ENCODE data around the gene LRP1B. TPM values are rescaled to one million over a fixed set of nuclear protein-coding genes. Genes with fewer than 3 reads are reported as not detected.

The LRP1B gene
- polyA plus RNA-seq, 1 of the 3 experiments (the other 2 are of a cell fraction): 0.28 TPM

DNA sequence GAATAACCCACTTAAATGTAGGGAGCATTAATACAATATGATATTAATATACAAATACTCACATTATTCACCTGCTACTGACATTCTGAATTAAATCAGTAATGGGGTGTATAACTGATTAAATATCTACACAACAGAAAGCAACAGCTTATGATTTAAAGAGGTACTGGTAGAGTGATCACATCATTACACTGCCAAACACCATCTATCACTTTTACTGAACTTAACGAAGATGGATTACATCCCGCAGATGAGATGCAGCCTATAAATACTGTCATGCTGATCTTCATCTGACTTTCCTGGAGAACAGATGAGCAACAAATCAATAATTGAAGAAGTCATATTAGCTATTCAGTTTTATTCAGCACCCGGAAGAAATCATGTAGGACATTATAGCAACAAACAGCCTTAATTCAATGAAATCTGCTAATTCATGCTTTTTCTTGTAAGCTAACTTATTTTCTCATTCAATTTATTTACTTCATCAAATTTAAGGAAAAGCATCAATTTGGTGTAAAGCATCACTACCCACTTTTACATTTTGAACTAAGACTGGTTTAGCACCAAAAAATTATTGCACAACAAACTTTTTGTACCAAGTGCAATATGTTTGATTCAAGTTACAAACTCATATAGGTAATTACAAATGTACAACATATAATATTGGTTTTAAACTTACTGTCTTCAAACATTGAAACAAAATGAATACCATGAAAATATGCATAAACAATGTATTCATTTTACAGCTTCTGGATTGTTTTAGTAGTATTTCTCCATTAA lies 1509.0 kb downstream of the LRP1B start:
- H3K27me3 ChIP-seq (ENCODE audit: insufficient read depth): no peaks in the 10 kb centered on the region
- H3K4me1 ChIP-seq (ENCODE audit: control insufficient read depth in 1 of 2, insufficient read depth in 2 of 2, low read depth in 1 of 2, low read length in 1 of 2): no peaks in the 10 kb centered on the region
- H3K9me3 ChIP-seq: no peaks in the 10 kb centered on the region; the same call in 1 of the 2 replicates
- TF ChIP-seq RCOR1 (IDR thresholded peaks at IDR 0.05; ENCODE audit: low read length): no peak
- TF ChIP-seq CHD2 (IDR thresholded peaks at IDR 0.05; ENCODE audit: low read length, partially characterized antibody): no peak
- TF ChIP-seq TEAD4 (IDR thresholded peaks at IDR 0.05; ENCODE audit: borderline replicate concordance, insufficient read depth): no peak
- TF ChIP-seq MEF2A (IDR thresholded peaks at IDR 0.05; ENCODE audit: borderline replicate concordance, low read depth): no peak
- TF ChIP-seq NFIC (IDR thresholded peaks at IDR 0.05; ENCODE audit: borderline replicate concordance): no peak
- TF ChIP-seq RXRA (IDR thresholded peaks at IDR 0.05; ENCODE audit: borderline replicate concordance, low read depth): no peak
- WGBS (ENCODE audit: low lambda C conversion rate): 95% methylated on average over 3 of the region's 3 CpGs
- CTCF ChIA-PET: no interaction called here
- no peaks in the 10 kb centered on the region for H4K20me1 ChIP-seq (ENCODE audit: insufficient read depth)
- no peaks in the 10 kb centered on the region for H3K79me2 ChIP-seq (ENCODE audit: insufficient read depth)
- no peak overlapping the region for H3K27ac ChIP-seq (ENCODE audit: low read depth in 2 of 2, low read length in 1 of 2)
- no peaks in the 10 kb centered on the region for H3F3A ChIP-seq (replicated peaks; ENCODE audit: insufficient read depth)
- no peak for DNase-seq
- POLR2A ChIA-PET: no interaction called here
- H3K36me3 ChIP-seq (replicated peaks in 1 of 2; ENCODE audit: control insufficient read depth in 1 of 2, insufficient read depth in 2 of 2, low read length in 1 of 2): no peaks in the 10 kb centered on the region
- H3K4me3 ChIP-seq (ENCODE audit: low read depth in 2 of 2, low read length in 1 of 2): no peak overlapping the region
- no peak overlapping the region for H3K9ac ChIP-seq
- no peaks in the 10 kb centered on the region for H3K9me2 ChIP-seq
- no peak overlapping the region for H3K4me2 ChIP-seq
- no peak overlapping the region for H2AFZ ChIP-seq (ENCODE audit: low read depth)

DNA sequence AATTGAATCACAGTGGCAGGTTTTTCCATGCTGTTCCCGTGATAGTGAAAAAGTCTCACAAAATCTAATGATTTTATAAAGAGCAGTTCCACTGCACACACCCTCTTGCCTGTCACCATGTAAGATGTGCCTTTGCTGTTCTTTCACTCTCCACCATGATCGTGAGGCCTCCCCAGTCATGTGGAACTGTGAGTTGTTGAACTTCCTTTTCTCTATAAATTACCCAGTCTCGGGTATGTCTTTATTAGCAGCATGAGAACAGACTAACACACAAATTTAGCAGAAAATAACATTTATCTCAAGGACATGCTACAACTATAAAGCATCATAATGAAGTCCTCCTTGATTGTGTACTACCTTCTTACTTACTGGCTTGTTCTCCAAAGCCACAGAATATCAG lies 1526.0 kb downstream of the LRP1B start:
- Histone ChIP-seq H3K27me3 (ENCODE audit: insufficient read depth) (no peaks in the 10 kb centered on the region), H3K79me2 (ENCODE audit: insufficient read depth) (no peaks in the 10 kb centered on the region), H3K4me3 (ENCODE audit: low read depth in 2 of 2, low read length in 1 of 2) (no peak overlapping the region), H3F3A (replicated peaks; ENCODE audit: insufficient read depth) (no peaks in the 10 kb centered on the region), H3K4me2 (no peak overlapping the region), H3K9ac (no peak overlapping the region), H2AFZ (ENCODE audit: low read depth) (no peak overlapping the region), H3K36me3 (replicated peaks in 1 of 2; ENCODE audit: control insufficient read depth in 1 of 2, insufficient read depth in 2 of 2, low read length in 1 of 2) (no peaks in the 10 kb centered on the region), H3K27ac (ENCODE audit: low read depth in 2 of 2, low read length in 1 of 2) (no peak overlapping the region), H3K4me1 (ENCODE audit: control insufficient read depth in 1 of 2, insufficient read depth in 2 of 2, low read depth in 1 of 2, low read length in 1 of 2) (peaks cover 0 to 3% of the 10 kb centered on the region in 2 experiments; a peak in 1 of 4 replicates), H3K9me2 (no peaks in the 10 kb centered on the region), H3K9me3 (no peaks in the 10 kb centered on the region), H4K20me1 (ENCODE audit: insufficient read depth) (no peaks in the 10 kb centered on the region)
- POLR2A ChIA-PET: no interaction called here
- TF ChIP-seq, protein P1, sequence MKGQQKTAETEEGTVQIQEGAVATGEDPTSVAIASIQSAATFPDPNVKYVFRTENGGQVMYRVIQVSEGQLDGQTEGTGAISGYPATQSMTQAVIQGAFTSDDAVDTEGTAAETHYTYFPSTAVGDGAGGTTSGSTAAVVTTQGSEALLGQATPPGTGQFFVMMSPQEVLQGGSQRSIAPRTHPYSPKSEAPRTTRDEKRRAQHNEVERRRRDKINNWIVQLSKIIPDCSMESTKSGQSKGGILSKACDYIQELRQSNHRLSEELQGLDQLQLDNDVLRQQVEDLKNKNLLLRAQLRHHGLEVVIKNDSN (IDR thresholded peaks at IDR 0.05; ENCODE audit: borderline replicate concordance, low read depth): no peak
- DNase-seq: no peak
- WGBS (ENCODE audit: low lambda C conversion rate): 89% methylated on average over 3 of the region's 3 CpGs
- CTCF ChIA-PET: no interaction called here

DNA sequence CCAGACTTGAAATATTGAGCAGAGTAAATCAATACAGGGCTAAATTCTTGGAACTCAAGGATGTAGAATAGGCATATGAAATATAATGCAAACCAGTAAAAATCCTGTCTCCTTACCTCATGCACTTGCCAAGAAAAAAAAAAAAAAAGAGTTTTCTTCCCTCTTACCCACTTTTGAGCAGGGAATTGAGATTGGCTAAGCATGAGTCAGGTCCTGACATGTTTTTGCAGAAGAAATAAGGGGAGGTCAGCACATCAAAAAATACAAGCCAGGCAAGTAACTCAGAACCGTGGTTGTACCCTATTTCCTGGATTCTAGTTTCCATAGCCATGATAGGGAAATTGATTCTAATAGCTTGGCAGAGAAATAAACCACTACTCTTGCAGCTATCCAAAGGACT lies 1526.7 kb downstream of the LRP1B start:
- POLR2A ChIA-PET: no interaction called here

More for the DNA sequence above, 1526.7 kb downstream of the LRP1B start:
- no peak for TF ChIP-seq EZH2phosphoT487 (IDR thresholded peaks at IDR 0.05; ENCODE audit: borderline replicate concordance, low read depth)
- TF ChIP-seq, protein P2, sequence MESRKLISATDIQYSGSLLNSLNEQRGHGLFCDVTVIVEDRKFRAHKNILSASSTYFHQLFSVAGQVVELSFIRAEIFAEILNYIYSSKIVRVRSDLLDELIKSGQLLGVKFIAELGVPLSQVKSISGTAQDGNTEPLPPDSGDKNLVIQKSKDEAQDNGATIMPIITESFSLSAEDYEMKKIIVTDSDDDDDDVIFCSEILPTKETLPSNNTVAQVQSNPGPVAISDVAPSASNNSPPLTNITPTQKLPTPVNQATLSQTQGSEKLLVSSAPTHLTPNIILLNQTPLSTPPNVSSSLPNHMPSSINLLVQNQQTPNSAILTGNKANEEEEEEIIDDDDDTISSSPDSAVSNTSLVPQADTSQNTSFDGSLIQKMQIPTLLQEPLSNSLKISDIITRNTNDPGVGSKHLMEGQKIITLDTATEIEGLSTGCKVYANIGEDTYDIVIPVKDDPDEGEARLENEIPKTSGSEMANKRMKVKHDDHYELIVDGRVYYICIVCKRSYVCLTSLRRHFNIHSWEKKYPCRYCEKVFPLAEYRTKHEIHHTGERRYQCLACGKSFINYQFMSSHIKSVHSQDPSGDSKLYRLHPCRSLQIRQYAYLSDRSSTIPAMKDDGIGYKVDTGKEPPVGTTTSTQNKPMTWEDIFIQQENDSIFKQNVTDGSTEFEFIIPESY (IDR thresholded peaks at IDR 0.05; ENCODE audit: borderline replicate concordance, low read depth): no peak
- no peak for TF ChIP-seq TEAD4 (IDR thresholded peaks at IDR 0.05; ENCODE audit: borderline replicate concordance, insufficient read depth)
- TF ChIP-seq FOXJ3 (CRISPR knock-in tag; IDR thresholded peaks at IDR 0.05): no peak
- Histone ChIP-seq H3K9me2 (no peaks in the 10 kb centered on the region), H3K4me2 (no peak overlapping the region), H3K9me3 (no peaks in the 10 kb centered on the region), H3K79me2 (ENCODE audit: insufficient read depth) (no peaks in the 10 kb centered on the region), H3K4me1 (ENCODE audit: control insufficient read depth in 1 of 2, insufficient read depth in 2 of 2, low read depth in 1 of 2, low read length in 1 of 2) (peaks cover 0 to 3% of the 10 kb centered on the region in 2 experiments; a peak in 1 of 4 replicates), H3K36me3 (replicated peaks in 1 of 2; ENCODE audit: control insufficient read depth in 1 of 2, insufficient read depth in 2 of 2, low read length in 1 of 2) (no peaks in the 10 kb centered on the region), H3K4me3 (ENCODE audit: low read depth in 2 of 2, low read length in 1 of 2) (no peak overlapping the region), H4K20me1 (ENCODE audit: insufficient read depth) (no peaks in the 10 kb centered on the region), H3F3A (replicated peaks; ENCODE audit: insufficient read depth) (no peaks in the 10 kb centered on the region), H3K9ac (no peak overlapping the region), H3K27me3 (ENCODE audit: insufficient read depth) (no peaks in the 10 kb centered on the region), H3K27ac (ENCODE audit: low read depth in 2 of 2, low read length in 1 of 2) (no peak overlapping the region), H2AFZ (ENCODE audit: low read depth) (no peak overlapping the region)
- WGBS (ENCODE audit: low lambda C conversion rate): 60% methylated on average over 1 of the region's 1 CpG
- no peak for DNase-seq
- CTCF ChIA-PET: interaction anchor here (0.6 kb wide), 1 partner anchor 929 kb away, joined by 3 read pairs; no protein-coding TSS in a partner anchor
